ENCODE measurements around the gene SPHKAP.
"Not testable (repeated sequence)": the region's sequence is repeated elsewhere in the genome, so short reads cannot be mapped to it uniquely, and the experiment has no call there.

SPHKAP gene

GRCh38 chr2:228181098-228182019, at the start of gene SPHKAP:
TSS of gene SPHKAP (minus strand) at chr2:228181687. CDS start at chr2:228181598, 89 bp downstream.
- DNase-seq: peak; percentile 72

- no peak for DNase-seq
Observed at GRCh38 chr2:228227466-228227865, 46.0 kb upstream of the SPHKAP start.

- DNase-seq: no peak
Observed at GRCh38 chr2:228224410-228224809, 42.9 kb upstream of the SPHKAP start.

- DNase-seq: not testable (repeated sequence)
Observed at GRCh38 chr2:228218593-228218992, 37.1 kb upstream of the SPHKAP start.

- no peak for DNase-seq
Observed at GRCh38 chr2:228197504-228197903, 16.0 kb upstream of the SPHKAP start.

GRCh38 chr2:228180181-228181097, 1.0 kb downstream of the SPHKAP start:
- no peak for DNase-seq

- no peak for DNase-seq
Observed at GRCh38 chr2:228167290-228167689, 14.2 kb downstream of the SPHKAP start.

GRCh38 chr2:228164718-228165117, 16.8 kb downstream of the SPHKAP start:
- no peak for DNase-seq

GRCh38 chr2:228157841-228158240, 23.6 kb downstream of the SPHKAP start:
- no peak for DNase-seq

- DNase-seq: no peak
Observed at GRCh38 chr2:228144961-228145360, 36.5 kb downstream of the SPHKAP start.

GRCh38 chr2:228140934-228141528, 40.5 kb downstream of the SPHKAP start:
- no peak for DNase-seq

- no peak for DNase-seq
Observed at GRCh38 chr2:228136027-228136426, 45.5 kb downstream of the SPHKAP start.

GRCh38 chr2:228135300-228135699, 46.2 kb downstream of the SPHKAP start:
- DNase-seq: no peak

- DNase-seq: no peak
Observed at GRCh38 chr2:228131833-228132232, 49.7 kb downstream of the SPHKAP start.

- DNase-seq: no peak
Observed at GRCh38 chr2:228126401-228126800, 55.1 kb downstream of the SPHKAP start.

- DNase-seq: no peak
Observed at GRCh38 chr2:228118940-228119339, 62.5 kb downstream of the SPHKAP start.

GRCh38 chr2:228107846-228108245, 73.6 kb downstream of the SPHKAP start:
- no peak for DNase-seq

- no peak for DNase-seq
Observed at GRCh38 chr2:228105526-228106250, 75.8 kb downstream of the SPHKAP start.

GRCh38 chr2:228104215-228104614, 77.3 kb downstream of the SPHKAP start:
- DNase-seq: no peak

- no peak for DNase-seq
Observed at GRCh38 chr2:228103379-228103778, 78.1 kb downstream of the SPHKAP start.

GRCh38 chr2:228102949-228103348, 78.5 kb downstream of the SPHKAP start:
- no peak for DNase-seq

- no peak for DNase-seq
Observed at GRCh38 chr2:228094377-228094921, 87.0 kb downstream of the SPHKAP start.

Data from islet precursor cell (in vitro differentiated cells).